Endothelial cell of umbilical vein (primary cell): ENCODE results near the gene TRPM3. TPM values are rescaled to one million over a fixed set of nuclear protein-coding genes. Genes with fewer than 3 reads are reported as not detected.

Source experiments
- BruUV-seq: library from RNA; stranded (reverse); fragments of 400-500 nt; replicated peaks from 2 replicates; lab custom pipeline; 2021; lab: Mats Ljungman, UMichigan
- CTCF ChIA-PET: fragments of 300-600, 350-600 bp; sonication (Branson Sonifier 250); formaldehyde crosslinking; loops from one replicate; lab custom pipeline; 2021; ENCODE audit warnings: antibody characterized with exemption, inconsistent platforms; lab: Charles Lee
- POLR2A ChIA-PET: fragments of 300-600, 350-600 bp; sonication (Branson Sonifier 250); formaldehyde crosslinking; loops from one replicate; lab custom pipeline; 2021; ENCODE audit warnings: antibody characterized with exemption, inconsistent platforms; lab: Charles Lee
- DNase-seq: peaks from one replicate; pipeline ENCODE4 v3.0.0-alpha.2; 2011; ENCODE audit warnings: low read depth, low spot score
- FAIRE-seq: peaks from 2 replicates; lab custom pipeline; 2011; peaks lifted over from hg19 to GRCh38; lab: Jason Lieb, UNC
- H2AFZ ChIP-seq: 2 replicates; pipeline ENCODE4 v1.6.0; 2012; ENCODE audit warnings: low read depth, low read length, control low read depth, inconsistent platforms
- H3K27ac ChIP-seq: 2 replicates; pipeline ENCODE4 v1.5.1; 2011; ENCODE audit warnings: low read depth, mild to moderate bottlenecking, control low read depth, low read length, moderate library complexity; ENCODE audit not compliant: insufficient read depth
- H3K27me3 ChIP-seq, 2 experiments: 2 replicates each; pipeline versions ENCODE4 v1.6.0 to v1.6.1; 2011; ENCODE audit warnings: low read length in 2 of 2, mixed read lengths in 1 of 2; ENCODE audit not compliant: control insufficient read depth in 2 of 2, insufficient read depth in 2 of 2
- H3K36me3 ChIP-seq, 2 experiments: 2 replicates in 1 of 2; 3 replicates in 1 of 2; pipeline ENCODE4 v1.5.1; 2011; ENCODE audit warnings: low read length in 2 of 2, mild to moderate bottlenecking in 1 of 2, moderate library complexity in 1 of 2; ENCODE audit not compliant: control insufficient read depth in 2 of 2, insufficient read depth in 2 of 2; ENCODE audit errors: extremely low read depth in 1 of 2
- H3K4me1 ChIP-seq: 3 replicates; pipeline ENCODE4 v1.5.1; 2011; ENCODE audit warnings: mild to moderate bottlenecking, low read length; ENCODE audit not compliant: control insufficient read depth, insufficient read depth; ENCODE audit errors: extremely low read depth
- H3K4me2 ChIP-seq: 2 replicates; pipeline ENCODE4 v1.6.1; 2011; ENCODE audit warnings: low read length, control low read depth, mixed read lengths; ENCODE audit not compliant: insufficient read depth
- H3K4me3 ChIP-seq, 3 experiments: fragments of 200-600 bp in 1 of 3; sonication (generic), shearing (Covaris generic) in 1 of 3; replicated peaks in 1 of 3; 2 replicates each; pipeline ENCODE4 v1.5.1; 2011 to 2016; ENCODE audit warnings: control low read depth in 3 of 3, low read length in 3 of 3, mild to moderate bottlenecking in 2 of 3, inconsistent platforms in 1 of 3, low read depth in 1 of 3, moderate library complexity in 1 of 3; ENCODE audit not compliant: insufficient read depth in 1 of 3
- H3K79me2 ChIP-seq: 2 replicates; pipeline ENCODE4 v1.6.0; 2012; ENCODE audit warnings: low read length, inconsistent platforms; ENCODE audit not compliant: control insufficient read depth, insufficient read depth
- H3K9ac ChIP-seq: replicated peaks from 2 replicates; pipeline ENCODE3; 2011; ENCODE audit warnings: low read length, control low read depth; ENCODE audit not compliant: insufficient read depth; ENCODE audit errors: extremely low read depth
- H3K9me1 ChIP-seq: replicated peaks from 3 replicates; pipeline ENCODE4 v1.6.0; 2011; ENCODE audit warnings: mild to moderate bottlenecking, low read length; ENCODE audit not compliant: control insufficient read depth, insufficient read depth; ENCODE audit errors: extremely low read depth
- H3K9me3 ChIP-seq: replicated peaks from 2 replicates; pipeline ENCODE4 v1.5.1; 2012; ENCODE audit warnings: low read length, inconsistent platforms; ENCODE audit not compliant: control insufficient read depth, insufficient read depth
- H4K20me1 ChIP-seq: replicated peaks from 2 replicates; pipeline ENCODE3; 2011; ENCODE audit warnings: mild to moderate bottlenecking, low read length; ENCODE audit not compliant: control insufficient read depth, insufficient read depth; ENCODE audit errors: extremely low read depth
- EZH2 ChIP-seq: IDR thresholded peaks from 2 replicates; pipeline ENCODE4 v1.6.1; 2012; ENCODE audit warnings: borderline replicate concordance, low read depth, mild to moderate bottlenecking, moderate library complexity, low read length, inconsistent platforms; ENCODE audit not compliant: severe bottlenecking
- FOS ChIP-seq: IDR thresholded peaks from 2 replicates; pipeline ENCODE4 v1.6.1; 2011; ENCODE audit warnings: mild to moderate bottlenecking, low read length, moderate library complexity, borderline replicate concordance; ENCODE audit not compliant: insufficient read depth
- GATA2 ChIP-seq: IDR thresholded peaks from 2 replicates; pipeline ENCODE4 v1.7.0; 2011; ENCODE audit warnings: low read depth, mild to moderate bottlenecking, moderate library complexity, mixed read lengths, low read length; ENCODE audit not compliant: insufficient read length, insufficient read depth
- JUN ChIP-seq: IDR thresholded peaks from 2 replicates; pipeline ENCODE4 v1.6.1; 2011; ENCODE audit warnings: borderline replicate concordance, low read depth; ENCODE audit not compliant: insufficient read length, insufficient read depth
- MYC ChIP-seq: IDR thresholded peaks from one replicate; pipeline ENCODE4 v1.6.1; 2011; ENCODE audit warnings: mild to moderate bottlenecking, low read depth, low read length
- POLR2A ChIP-seq: IDR thresholded peaks from 2 replicates; pipeline ENCODE4 v1.6.1; 2012; ENCODE audit warnings: low read depth, mild to moderate bottlenecking, control low read depth, low read length
- POLR2AphosphoS5 ChIP-seq: IDR thresholded peaks from 2 replicates; pipeline ENCODE4 v1.6.1; 2012; ENCODE audit warnings: low read depth, mild to moderate bottlenecking, control low read depth, low read length, moderate library complexity; ENCODE audit not compliant: insufficient read depth
- dilution Hi-C: fragments of 300-500 bp; cut with MboI; formaldehyde crosslinking; loops from one replicate; pipeline ENCODE4 v1.15.0; 2019; ENCODE audit warnings: low sequenced_read_pairs; ENCODE audit not compliant: extremely low pct_ligation_motif_present
- intact Hi-C: fragments of 100-400 bp; cut with micrococcal nuclease; formaldehyde crosslinking; loops from one replicate; pipeline ENCODE4 v1.10.0; 2022
- polyA plus RNA-seq, 4 experiments: library from polyadenylated mRNA; depleted of rRNA in 3 of 4; stranded (reverse) in 3 of 4; unstranded in 1 of 4; fragments of >200 nt; gene quantifications; 2 replicates each; pipeline versions ENCODE4 v1.2.1 to v1.2.3, GENCODE V29; 2011 to 2012; ENCODE audit warnings: missing spikeins in 1 of 4
- total RNA-seq: library from RNA; stranded (reverse); gene quantifications from 2 replicates; pipeline ENCODE4 v1.2.3, GENCODE V29; 2021
- TF ChIP-seq, protein P1 (sequence below), 2 donors: IDR thresholded peaks; 1 replicate in 1 of 2; 2 replicates in 1 of 2; pipeline ENCODE4 v1.5.1; 2011; ENCODE audit warnings: low read length in 2 of 2, mild to moderate bottlenecking in 2 of 2, moderate library complexity in 2 of 2, control low read depth in 1 of 2, inconsistent platforms in 1 of 2, low read depth in 1 of 2; ENCODE audit not compliant: insufficient read depth in 1 of 2; ENCODE audit errors: extremely low read depth in 1 of 2
- TF ChIP-seq, protein P2 (sequence below): IDR thresholded peaks from 2 replicates; pipeline ENCODE4 v1.6.1; 2011; ENCODE audit not compliant: insufficient read depth, insufficient read length

TRPM3 gene
- total and polyA plus RNA-seq, 2 donors (not counting 3 experiments of a cell fraction or from before 2014, with no cell fraction given): 0.17 to 0.33 TPM

DNA sequence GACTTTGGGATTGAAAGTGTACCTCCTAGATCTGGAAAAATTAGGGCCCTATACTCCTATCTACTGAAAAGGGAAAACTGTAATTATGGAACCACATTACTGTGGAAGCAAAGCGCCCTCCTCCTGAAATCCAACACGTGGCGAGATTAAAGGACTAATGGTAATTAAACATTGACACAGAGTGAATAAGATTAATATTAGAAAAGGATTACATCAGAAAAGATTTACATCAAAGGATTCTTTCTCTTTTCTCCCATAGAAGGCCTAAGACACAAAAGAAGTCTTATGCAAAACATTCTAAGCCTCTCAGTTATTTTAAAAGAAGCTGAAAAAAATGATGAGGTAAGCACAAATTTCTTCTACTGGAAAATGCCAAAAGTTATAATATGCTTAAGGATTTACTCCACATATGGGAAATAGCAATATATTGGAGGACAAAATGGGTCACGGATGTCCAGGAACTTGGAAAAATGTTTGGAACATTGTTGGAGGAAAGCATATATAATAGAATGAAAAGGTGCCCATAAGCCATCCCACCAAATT lies 227.8 kb downstream of the TRPM3 start:
- Histone ChIP-seq H3K4me2 (no peak overlapping the region), H4K20me1 (no peaks in the 10 kb centered on the region), H3K36me3 (no peaks in the 10 kb centered on the region), H3K4me3 (no peak overlapping the region), H3K79me2 (no peaks in the 10 kb centered on the region), H3K9me1 (no peaks in the 10 kb centered on the region), H3K27ac (no peak overlapping the region), H3K9me3 (no peaks in the 10 kb centered on the region), H3K27me3 (no peaks in the 10 kb centered on the region), H3K9ac (no peak overlapping the region), H2AFZ (no peak overlapping the region), H3K4me1 (no peaks in the 10 kb centered on the region)
- no TSS peak for BruUV-seq
- TF ChIP-seq GATA2: no peak
- TF ChIP-seq JUN: no peak
- no peak for TF ChIP-seq MYC
- TF ChIP-seq POLR2A: no peak
- no peak for TF ChIP-seq FOS
- TF ChIP-seq, protein P1, sequence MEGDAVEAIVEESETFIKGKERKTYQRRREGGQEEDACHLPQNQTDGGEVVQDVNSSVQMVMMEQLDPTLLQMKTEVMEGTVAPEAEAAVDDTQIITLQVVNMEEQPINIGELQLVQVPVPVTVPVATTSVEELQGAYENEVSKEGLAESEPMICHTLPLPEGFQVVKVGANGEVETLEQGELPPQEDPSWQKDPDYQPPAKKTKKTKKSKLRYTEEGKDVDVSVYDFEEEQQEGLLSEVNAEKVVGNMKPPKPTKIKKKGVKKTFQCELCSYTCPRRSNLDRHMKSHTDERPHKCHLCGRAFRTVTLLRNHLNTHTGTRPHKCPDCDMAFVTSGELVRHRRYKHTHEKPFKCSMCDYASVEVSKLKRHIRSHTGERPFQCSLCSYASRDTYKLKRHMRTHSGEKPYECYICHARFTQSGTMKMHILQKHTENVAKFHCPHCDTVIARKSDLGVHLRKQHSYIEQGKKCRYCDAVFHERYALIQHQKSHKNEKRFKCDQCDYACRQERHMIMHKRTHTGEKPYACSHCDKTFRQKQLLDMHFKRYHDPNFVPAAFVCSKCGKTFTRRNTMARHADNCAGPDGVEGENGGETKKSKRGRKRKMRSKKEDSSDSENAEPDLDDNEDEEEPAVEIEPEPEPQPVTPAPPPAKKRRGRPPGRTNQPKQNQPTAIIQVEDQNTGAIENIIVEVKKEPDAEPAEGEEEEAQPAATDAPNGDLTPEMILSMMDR (IDR thresholded peaks at IDR 0.05; ENCODE audit: extremely low read depth in 1 of 2, insufficient read depth in 1 of 2, low read depth in 1 of 2, low read length in 2 of 2): no peak
- TF ChIP-seq, protein P2, sequence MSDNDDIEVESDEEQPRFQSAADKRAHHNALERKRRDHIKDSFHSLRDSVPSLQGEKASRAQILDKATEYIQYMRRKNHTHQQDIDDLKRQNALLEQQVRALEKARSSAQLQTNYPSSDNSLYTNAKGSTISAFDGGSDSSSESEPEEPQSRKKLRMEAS: no peak
- TF ChIP-seq EZH2: no peak
- no peak for TF ChIP-seq POLR2AphosphoS5
- FAIRE-seq: no peak
- dilution Hi-C loops (no loop called here), intact Hi-C loops (no loop called here)
- CTCF ChIA-PET: no interaction called here
- DNase-seq: no peak
- POLR2A ChIA-PET: no interaction called here
